ENCODE results near the gene TTC3.

The TTC3 gene

GRCh38 chr21:37231671-37232070, 158.6 kb downstream of the TTC3 start:
- DNase-seq (ENCODE audit: low read depth, low spot score), result no peak
- peaks cover 23% of the 10 kb centered on the region for H3K36me3 ChIP-seq (ENCODE audit: control insufficient read depth, insufficient read depth, low read length)
- H3K9me3 ChIP-seq (ENCODE audit: control insufficient read depth, insufficient read depth, low read length), result no peaks in the 10 kb centered on the region
- H3K4me3 ChIP-seq (ENCODE audit: low read length), result no peak overlapping the region
- no peaks in the 10 kb centered on the region for H3K4me1 ChIP-seq (ENCODE audit: control insufficient read depth, insufficient read depth, low read length)
- no CpG with 5 or more reads among the region's 16 CpGs for WGBS (ENCODE audit: insufficient coverage, insufficient read length)
- no peaks in the 10 kb centered on the region for H3K27me3 ChIP-seq (ENCODE audit: control insufficient read depth, insufficient read depth, low read length)
- no peak overlapping the region for H3K27ac ChIP-seq (ENCODE audit: low read length)

- Histone ChIP-seq H3K36me3 (ENCODE audit: control insufficient read depth, insufficient read depth, low read length) (peaks cover 17% of the 10 kb centered on the region), H3K4me3 (ENCODE audit: low read length) (no peak overlapping the region), H3K27me3 (ENCODE audit: control insufficient read depth, insufficient read depth, low read length) (no peaks in the 10 kb centered on the region), H3K27ac (ENCODE audit: low read length) (no peak overlapping the region), H3K4me1 (ENCODE audit: control insufficient read depth, insufficient read depth, low read length) (no peaks in the 10 kb centered on the region), H3K9me3 (ENCODE audit: control insufficient read depth, insufficient read depth, low read length) (no peaks in the 10 kb centered on the region)
- DNase-seq (ENCODE audit: low read depth, low spot score), result no peak
- no CpG with 5 or more reads among the region's 19 CpGs for WGBS (ENCODE audit: insufficient coverage, insufficient read length)
These were observed 159.4 kb downstream of the TTC3 start for GRCh38 chr21:37232274-37233018.

GRCh38 chr21:37233551-37234146, 160.6 kb downstream of the TTC3 start:
- no peak for DNase-seq (ENCODE audit: low read depth, low spot score)

GRCh38 chr21:37237346-37237745, 164.3 kb downstream of the TTC3 start:
- no peak overlapping the region for H3K27ac ChIP-seq (ENCODE audit: low read length)
- WGBS (ENCODE audit: insufficient coverage, insufficient read length), result no CpG with 5 or more reads among the region's 2 CpGs

More at GRCh38 chr21:37233551-37234146, 160.6 kb downstream of the TTC3 start:
- WGBS (ENCODE audit: insufficient coverage, insufficient read length), result no CpG with 5 or more reads among the region's 9 CpGs
- Histone ChIP-seq H3K9me3 (ENCODE audit: control insufficient read depth, insufficient read depth, low read length) (no peaks in the 10 kb centered on the region), H3K27me3 (ENCODE audit: control insufficient read depth, insufficient read depth, low read length) (no peaks in the 10 kb centered on the region), H3K36me3 (ENCODE audit: control insufficient read depth, insufficient read depth, low read length) (peaks cover 13% of the 10 kb centered on the region; the same call in 1 of the 2 replicates), H3K4me3 (ENCODE audit: low read length) (no peak overlapping the region), H3K4me1 (ENCODE audit: control insufficient read depth, insufficient read depth, low read length) (no peaks in the 10 kb centered on the region), H3K27ac (ENCODE audit: low read length) (no peak overlapping the region)

GRCh38 chr21:37237764-37238163, 164.7 kb downstream of the TTC3 start:
- Histone ChIP-seq H3K4me3 (ENCODE audit: low read length) (no peak overlapping the region; the same call in 1 of the 2 replicates), H3K27ac (ENCODE audit: low read length) (no peak overlapping the region), H3K9me3 (ENCODE audit: control insufficient read depth, insufficient read depth, low read length) (no peaks in the 10 kb centered on the region), H3K4me1 (ENCODE audit: control insufficient read depth, insufficient read depth, low read length) (no peaks in the 10 kb centered on the region), H3K36me3 (ENCODE audit: control insufficient read depth, insufficient read depth, low read length) (peaks cover 2% of the 10 kb centered on the region; the same call in 1 of the 2 replicates), H3K27me3 (ENCODE audit: control insufficient read depth, insufficient read depth, low read length) (no peaks in the 10 kb centered on the region)
- WGBS (ENCODE audit: insufficient coverage, insufficient read length), result no CpG with 5 or more reads among the region's 4 CpGs
- DNase-seq (ENCODE audit: low read depth, low spot score), result no peak

More at GRCh38 chr21:37237346-37237745, 164.3 kb downstream of the TTC3 start:
- DNase-seq (ENCODE audit: low read depth, low spot score), result no peak
- no peaks in the 10 kb centered on the region for H3K27me3 ChIP-seq (ENCODE audit: control insufficient read depth, insufficient read depth, low read length)
- H3K4me1 ChIP-seq (ENCODE audit: control insufficient read depth, insufficient read depth, low read length), result no peaks in the 10 kb centered on the region
- no peaks in the 10 kb centered on the region for H3K9me3 ChIP-seq (ENCODE audit: control insufficient read depth, insufficient read depth, low read length)
- no peak overlapping the region for H3K4me3 ChIP-seq (ENCODE audit: low read length)
- H3K36me3 ChIP-seq (ENCODE audit: control insufficient read depth, insufficient read depth, low read length), result peaks cover 3% of the 10 kb centered on the region; the same call in 1 of the 2 replicates

GRCh38 chr21:37240978-37241377, 167.9 kb downstream of the TTC3 start:
- H3K27ac ChIP-seq (ENCODE audit: low read length), result no peak overlapping the region
- no peak overlapping the region for H3K4me3 ChIP-seq (ENCODE audit: low read length)
- WGBS (ENCODE audit: insufficient coverage, insufficient read length), result no CpG with 5 or more reads among the region's 8 CpGs
- H3K9me3 ChIP-seq (ENCODE audit: control insufficient read depth, insufficient read depth, low read length), result no peaks in the 10 kb centered on the region
- no peaks in the 10 kb centered on the region for H3K36me3 ChIP-seq (ENCODE audit: control insufficient read depth, insufficient read depth, low read length)
- no peak for DNase-seq (ENCODE audit: low read depth, low spot score)
- H3K4me1 ChIP-seq (ENCODE audit: control insufficient read depth, insufficient read depth, low read length), result no peaks in the 10 kb centered on the region
- no peaks in the 10 kb centered on the region for H3K27me3 ChIP-seq (ENCODE audit: control insufficient read depth, insufficient read depth, low read length)

GRCh38 chr21:37241426-37241825, 168.4 kb downstream of the TTC3 start:
- Histone ChIP-seq H3K9me3 (ENCODE audit: control insufficient read depth, insufficient read depth, low read length) (no peaks in the 10 kb centered on the region), H3K27me3 (ENCODE audit: control insufficient read depth, insufficient read depth, low read length) (no peaks in the 10 kb centered on the region), H3K27ac (ENCODE audit: low read length) (no peak overlapping the region), H3K36me3 (ENCODE audit: control insufficient read depth, insufficient read depth, low read length) (no peaks in the 10 kb centered on the region), H3K4me1 (ENCODE audit: control insufficient read depth, insufficient read depth, low read length) (no peaks in the 10 kb centered on the region), H3K4me3 (ENCODE audit: low read length) (no peak overlapping the region)
- DNase-seq (ENCODE audit: low read depth, low spot score), result no peak
- no CpG with 5 or more reads among the region's 7 CpGs for WGBS (ENCODE audit: insufficient coverage, insufficient read length)

GRCh38 chr21:37243961-37244360, 170.9 kb downstream of the TTC3 start:
- Histone ChIP-seq H3K27me3 (ENCODE audit: control insufficient read depth, insufficient read depth, low read length) (no peaks in the 10 kb centered on the region), H3K9me3 (ENCODE audit: control insufficient read depth, insufficient read depth, low read length) (no peaks in the 10 kb centered on the region), H3K27ac (ENCODE audit: low read length) (no peak overlapping the region), H3K36me3 (ENCODE audit: control insufficient read depth, insufficient read depth, low read length) (no peaks in the 10 kb centered on the region), H3K4me3 (ENCODE audit: low read length) (no peak overlapping the region), H3K4me1 (ENCODE audit: control insufficient read depth, insufficient read depth, low read length) (no peaks in the 10 kb centered on the region)
- no CpG with 5 or more reads among the region's 6 CpGs for whole genome bisulfite sequencing (ENCODE audit: insufficient coverage, insufficient read length)
- no peak for DNase-seq (ENCODE audit: low read depth, low spot score)

- no peaks in the 10 kb centered on the region for H3K27me3 ChIP-seq (ENCODE audit: control insufficient read depth, insufficient read depth, low read length)
- whole genome bisulfite sequencing (ENCODE audit: insufficient coverage, insufficient read length), result no CpG with 5 or more reads among the region's 12 CpGs
- H3K9me3 ChIP-seq (ENCODE audit: control insufficient read depth, insufficient read depth, low read length), result no peaks in the 10 kb centered on the region
- DNase-seq (ENCODE audit: low read depth, low spot score), result no peak
- no peaks in the 10 kb centered on the region for H3K36me3 ChIP-seq (ENCODE audit: control insufficient read depth, insufficient read depth, low read length)
- H3K4me1 ChIP-seq (ENCODE audit: control insufficient read depth, insufficient read depth, low read length), result no peaks in the 10 kb centered on the region
- H3K27ac ChIP-seq (ENCODE audit: low read length), result no peak overlapping the region
- no peak overlapping the region for H3K4me3 ChIP-seq (ENCODE audit: low read length)
These were observed 171.5 kb downstream of the TTC3 start for GRCh38 chr21:37244501-37245095.

- no peak for DNase-seq (ENCODE audit: low read depth, low spot score)
- Histone ChIP-seq H3K27me3 (ENCODE audit: control insufficient read depth, insufficient read depth, low read length) (no peaks in the 10 kb centered on the region), H3K36me3 (ENCODE audit: control insufficient read depth, insufficient read depth, low read length) (no peaks in the 10 kb centered on the region), H3K4me3 (ENCODE audit: low read length) (no peak overlapping the region), H3K4me1 (ENCODE audit: control insufficient read depth, insufficient read depth, low read length) (no peaks in the 10 kb centered on the region), H3K9me3 (ENCODE audit: control insufficient read depth, insufficient read depth, low read length) (no peaks in the 10 kb centered on the region), H3K27ac (ENCODE audit: low read length) (no peak overlapping the region)
- 100% methylated on average over 1 of the region's 8 CpGs for WGBS (ENCODE audit: insufficient coverage, insufficient read length)
These were observed 172.1 kb downstream of the TTC3 start for GRCh38 chr21:37245151-37245550.
